DND-41 (cell line): ENCODE results near the gene TPRX1.
"Not testable (repeated sequence)": the region's sequence is repeated elsewhere in the genome, so short reads cannot be mapped to it uniquely, and the experiment has no call there.

Source experiments
- ATAC-seq: fragments of 200-7000 bp; cut with Tn5 transposase; 3 replicates; pipeline ENCODE4 v1.9.1; 2021; ENCODE audit warnings: low read depth; ENCODE audit not compliant: insufficient read depth
- DNase-seq: peaks from one replicate; pipeline ENCODE4 v3.0.0-alpha.2; 2020
- H2AFZ ChIP-seq: 2 replicates; pipeline ENCODE4 v1.6.0; 2012; ENCODE audit warnings: low read depth, low read length
- H3K27ac ChIP-seq: 2 replicates; pipeline ENCODE4 v1.5.1; 2012; ENCODE audit warnings: low read length, inconsistent platforms
- H3K27me3 ChIP-seq: fragments of 200-600 bp; sonication (generic); 2 replicates; pipeline ENCODE4 v1.6.0; 2012; ENCODE audit warnings: low read length, mild to moderate bottlenecking, inconsistent platforms; ENCODE audit not compliant: insufficient read depth, poor library complexity
- H3K36me3 ChIP-seq: 2 replicates; pipeline ENCODE4 v1.5.1; 2012; ENCODE audit warnings: low read length, inconsistent platforms; ENCODE audit not compliant: insufficient read depth
- H3K4me1 ChIP-seq: 2 replicates; pipeline ENCODE4 v1.5.1; 2012; ENCODE audit warnings: mild to moderate bottlenecking, low read length; ENCODE audit not compliant: insufficient read depth
- H3K4me2 ChIP-seq: 2 replicates; pipeline ENCODE4 v1.6.0; 2012; ENCODE audit warnings: mild to moderate bottlenecking, moderate library complexity, low read length, inconsistent platforms; ENCODE audit not compliant: insufficient read depth
- H3K4me3 ChIP-seq, 2 experiments: fragments of 200-600 bp in 1 of 2; shearing (Covaris generic) in 1 of 2; 2 replicates each; pipeline ENCODE4 v1.5.1; 2012 to 2016; ENCODE audit warnings: inconsistent platforms in 2 of 2, low read length in 2 of 2, mild to moderate bottlenecking in 2 of 2, low read depth in 1 of 2, moderate library complexity in 1 of 2
- H3K79me2 ChIP-seq: 2 replicates; pipeline ENCODE4 v1.6.0; 2012; ENCODE audit warnings: low read length, inconsistent platforms; ENCODE audit not compliant: insufficient read depth
- H3K9ac ChIP-seq: 2 replicates; pipeline ENCODE4 v1.6.0; 2012; ENCODE audit warnings: low read depth, mild to moderate bottlenecking, inconsistent platforms, low read length, moderate library complexity
- H3K9me3 ChIP-seq: 2 replicates; pipeline ENCODE4 v1.5.1; 2012; ENCODE audit warnings: low read length, moderate library complexity, mild to moderate bottlenecking, inconsistent platforms; ENCODE audit not compliant: insufficient read depth, severe bottlenecking
- H4K20me1 ChIP-seq: 2 replicates; pipeline ENCODE4 v1.6.0; 2012; ENCODE audit warnings: low read length; ENCODE audit not compliant: insufficient read depth
- CTCF ChIP-seq: IDR thresholded peaks from 2 replicates; pipeline ENCODE4 v1.5.1; 2012; ENCODE audit warnings: borderline replicate concordance, low read length, moderate library complexity, mild to moderate bottlenecking; ENCODE audit not compliant: poor library complexity, severe bottlenecking; ENCODE audit errors: extremely low read depth
- EZH2 ChIP-seq: IDR thresholded peaks from 3 replicates; pipeline ENCODE4 v1.6.1; 2012; ENCODE audit warnings: borderline replicate concordance, low read depth, mild to moderate bottlenecking, moderate library complexity, low read length, inconsistent platforms; ENCODE audit not compliant: severe bottlenecking

The TPRX1 gene

DNA sequence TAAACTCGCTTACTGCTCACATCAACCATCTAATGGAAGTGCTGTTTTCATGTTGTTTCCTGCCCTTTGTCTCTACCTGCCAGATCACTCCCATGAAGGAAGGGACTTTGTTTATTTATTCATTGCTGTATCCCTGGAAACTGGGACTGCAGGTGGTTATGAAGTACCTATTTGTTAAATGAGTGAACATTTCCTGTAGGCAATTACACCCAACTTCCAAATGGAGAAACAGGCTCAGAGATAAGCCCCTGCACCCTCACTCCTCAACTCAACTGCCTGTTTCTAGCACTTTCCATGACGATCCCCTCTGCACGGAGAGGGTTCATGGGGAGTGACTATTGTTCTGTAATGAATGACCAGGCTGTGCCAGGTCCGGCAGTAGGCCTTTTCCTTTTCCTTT lies 27.8 kb downstream of the TPRX1 start:
- no peak overlapping the region for H3K9ac ChIP-seq
- no peak overlapping the region for H2AFZ ChIP-seq
- TF ChIP-seq CTCF: no peak
- TF ChIP-seq EZH2: no peak
- H3K4me2 ChIP-seq: no peak overlapping the region
- ATAC-seq (no peak), DNase-seq (no peak)
- no peaks in the 10 kb centered on the region for H3K27me3 ChIP-seq
- H3K9me3 ChIP-seq: no peaks in the 10 kb centered on the region
- peaks cover 26% of the 10 kb centered on the region for H3K4me1 ChIP-seq
- H3K79me2 ChIP-seq: peaks cover 16% of the 10 kb centered on the region
- peaks cover 9% of the 10 kb centered on the region for H3K36me3 ChIP-seq
- H3K4me3 ChIP-seq: no peak overlapping the region
- no peak overlapping the region for H3K27ac ChIP-seq
- peaks cover 3% of the 10 kb centered on the region for H4K20me1 ChIP-seq

DNA sequence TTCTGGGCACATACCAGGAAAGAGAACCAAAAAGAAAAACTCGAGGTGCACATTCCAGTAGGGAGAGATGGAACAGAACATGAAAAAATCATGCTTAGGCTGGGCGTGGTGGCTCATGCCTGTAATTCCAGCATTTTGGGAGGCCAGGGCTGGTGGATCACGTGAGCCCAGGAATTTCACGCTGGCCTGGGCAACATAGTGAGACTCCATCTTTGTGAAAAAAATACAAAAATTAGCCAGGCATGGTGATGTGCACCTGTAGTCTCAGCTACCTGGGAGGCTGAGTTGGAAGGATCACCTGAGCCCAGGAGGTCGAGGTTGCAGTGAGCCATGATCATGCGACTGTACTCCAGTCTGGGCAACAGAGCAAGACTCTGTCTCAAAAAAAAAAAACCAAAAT lies 33.1 kb downstream of the TPRX1 start:
- not testable (repeated sequence) for H4K20me1 ChIP-seq, H3K9me3 ChIP-seq, H3K4me2 ChIP-seq, DNase-seq, H3K36me3 ChIP-seq, H3K79me2 ChIP-seq, H3K4me3 ChIP-seq, H2AFZ ChIP-seq, H3K27ac ChIP-seq, H3K27me3 ChIP-seq, H3K9ac ChIP-seq, ATAC-seq, H3K4me1 ChIP-seq

DNA sequence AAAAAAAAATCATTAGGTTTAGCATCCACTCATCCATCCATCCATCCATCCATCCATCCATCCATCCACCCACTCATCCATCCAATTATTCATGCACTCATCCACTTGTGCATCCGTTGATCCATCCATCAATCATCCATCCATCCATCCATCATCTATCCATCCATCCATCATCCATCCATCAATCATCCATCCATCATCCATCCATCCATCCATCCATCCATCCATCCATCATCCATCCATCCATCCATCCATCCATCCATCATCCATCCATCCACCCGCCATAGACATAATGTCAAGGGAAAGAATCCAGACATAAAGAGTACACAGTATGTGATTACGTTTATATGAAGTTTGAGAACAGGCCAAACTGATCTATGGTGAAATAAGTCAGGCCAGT lies 34.8 kb downstream of the TPRX1 start:
- Histone ChIP-seq H3K9me3 (no peaks in the 10 kb centered on the region), H3K27me3 (peaks cover 4% of the 10 kb centered on the region), H3K4me3 (no peak overlapping the region), H3K9ac (no peak overlapping the region), H3K4me2 (no peak overlapping the region), H4K20me1 (no peaks in the 10 kb centered on the region; the same call in 1 of the 2 replicates), H2AFZ (no peak overlapping the region), H3K36me3 (no peaks in the 10 kb centered on the region), H3K27ac (no peak overlapping the region), H3K79me2 (no peaks in the 10 kb centered on the region), H3K4me1 (no peaks in the 10 kb centered on the region)
- ATAC-seq: no peak
- no peak for TF ChIP-seq CTCF
- no peak for TF ChIP-seq EZH2
- no peak for DNase-seq

DNA sequence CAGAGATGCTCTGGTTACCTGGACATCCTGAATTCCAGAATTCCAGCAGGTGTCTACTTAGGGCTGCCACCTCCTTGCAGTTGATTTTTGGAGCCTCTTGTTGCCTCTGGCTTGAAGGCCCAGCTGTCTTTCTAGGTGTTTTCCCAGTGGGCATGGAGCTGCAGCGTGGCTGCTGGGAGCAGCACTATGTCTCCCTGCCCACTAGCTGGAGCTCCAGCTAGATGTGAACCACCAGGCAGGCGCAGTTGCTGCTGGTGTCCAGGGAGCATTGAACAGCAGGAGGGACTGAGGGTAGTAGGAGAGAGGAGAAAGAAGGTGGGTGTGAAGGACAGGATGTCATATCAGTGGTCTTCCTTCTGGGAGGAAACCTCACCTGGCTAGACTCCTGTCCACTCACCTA lies 35.7 kb downstream of the TPRX1 start:
- Histone ChIP-seq H2AFZ (no peak overlapping the region), H3K79me2 (no peaks in the 10 kb centered on the region), H3K36me3 (no peaks in the 10 kb centered on the region), H3K27ac (no peak overlapping the region), H3K4me3 (no peak overlapping the region), H3K9ac (no peak overlapping the region), H3K4me1 (no peaks in the 10 kb centered on the region), H3K9me3 (no peaks in the 10 kb centered on the region), H3K27me3 (peaks cover 4% of the 10 kb centered on the region), H4K20me1 (no peaks in the 10 kb centered on the region; the same call in 1 of the 2 replicates), H3K4me2 (no peak overlapping the region)
- DNase-seq: no peak
- TF ChIP-seq CTCF (no peak), EZH2 (no peak)
- no peak for ATAC-seq
